NK-92 treated with Interleukin-12 subunit alpha and Interleukin-12 subunit beta, amount 100 ng/mL, for 24 hours (cell line): ENCODE measurements around the gene STON2.

Experiments used
- DNase-seq: peaks from one replicate; lab custom pipeline; 2025; lab: John Stamatoyannopoulos, UW

Gene STON2

GRCh38 chr14:81221579-81222102, 178.5 kb downstream of the STON2 start:
- DNase-seq = no peak

- peak; percentile 95 for DNase-seq
Observed at GRCh38 chr14:81220830-81221578, 179.1 kb downstream of the STON2 start, which contains the start of gene GTF2A1. TSS of gene GTF2A1 (minus strand) at chr14:81220959. CDS start at chr14:81220518, 441 bp downstream.

DNA sequence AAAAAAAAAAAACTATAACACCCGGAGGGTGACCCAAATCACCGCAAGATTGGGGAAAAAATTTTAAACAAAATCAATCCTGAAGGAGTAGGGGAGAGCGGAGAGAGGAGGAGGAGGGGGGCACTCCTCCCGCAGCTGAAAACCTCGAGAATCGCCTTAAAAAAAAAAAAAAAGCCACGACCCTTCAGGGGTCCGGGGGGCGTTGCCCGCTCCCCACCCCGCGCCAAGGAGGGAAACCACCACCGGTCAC, 179.6 kb downstream of the STON2 start:
- no peak for DNase-seq

GRCh38 chr14:81219759-81220579, 180.2 kb downstream of the STON2 start:
- peak; percentile 29 for DNase-seq

GRCh38 chr14:81219210-81219758, 180.8 kb downstream of the STON2 start:
- DNase-seq = peak; percentile 79

DNA sequence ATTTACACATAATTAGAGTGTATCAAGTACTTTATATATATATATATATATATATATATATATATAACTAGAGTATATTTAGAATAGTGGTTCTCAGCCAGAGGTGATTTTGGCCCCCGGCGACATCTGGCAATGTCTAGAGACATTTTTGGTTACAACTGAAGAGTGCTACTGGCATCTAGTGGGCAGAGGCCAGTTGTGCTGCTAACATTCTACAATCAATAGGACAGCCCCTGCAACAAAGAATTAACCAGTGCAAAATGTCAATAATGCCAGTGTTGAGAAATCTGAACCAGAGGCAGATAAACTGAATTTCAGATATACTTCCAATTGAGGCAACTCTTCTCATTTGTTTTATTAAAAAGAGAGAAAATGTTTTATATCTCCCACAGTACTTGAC, 188.3 kb downstream of the STON2 start:
- DNase-seq = no peak
